ENCODE results near the gene STRIP2.
A peak's percentile ranks its signal among the peaks of the same experiment; 100 is the strongest.

The STRIP2 gene

DNA sequence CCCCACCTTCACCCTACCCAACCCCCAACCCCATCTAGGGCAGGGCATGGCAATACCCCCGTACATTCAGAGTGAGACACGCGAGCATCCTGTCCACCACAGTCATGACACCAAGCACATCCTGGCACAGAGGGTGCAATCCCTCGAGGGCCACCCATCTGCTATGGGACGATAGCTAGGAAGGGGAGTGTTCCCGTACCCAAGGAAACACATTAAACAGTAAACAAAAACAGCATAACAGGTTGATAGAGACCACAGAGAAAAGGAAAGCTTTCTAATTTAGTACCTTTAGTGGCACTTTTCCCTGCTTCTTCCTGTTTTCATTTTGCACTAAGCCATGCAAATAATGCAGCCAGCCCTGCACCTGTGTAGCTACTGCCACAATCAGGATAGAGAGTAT is 65.8 kb downstream of the STRIP2 start:
- TF ChIP-seq, protein P1, sequence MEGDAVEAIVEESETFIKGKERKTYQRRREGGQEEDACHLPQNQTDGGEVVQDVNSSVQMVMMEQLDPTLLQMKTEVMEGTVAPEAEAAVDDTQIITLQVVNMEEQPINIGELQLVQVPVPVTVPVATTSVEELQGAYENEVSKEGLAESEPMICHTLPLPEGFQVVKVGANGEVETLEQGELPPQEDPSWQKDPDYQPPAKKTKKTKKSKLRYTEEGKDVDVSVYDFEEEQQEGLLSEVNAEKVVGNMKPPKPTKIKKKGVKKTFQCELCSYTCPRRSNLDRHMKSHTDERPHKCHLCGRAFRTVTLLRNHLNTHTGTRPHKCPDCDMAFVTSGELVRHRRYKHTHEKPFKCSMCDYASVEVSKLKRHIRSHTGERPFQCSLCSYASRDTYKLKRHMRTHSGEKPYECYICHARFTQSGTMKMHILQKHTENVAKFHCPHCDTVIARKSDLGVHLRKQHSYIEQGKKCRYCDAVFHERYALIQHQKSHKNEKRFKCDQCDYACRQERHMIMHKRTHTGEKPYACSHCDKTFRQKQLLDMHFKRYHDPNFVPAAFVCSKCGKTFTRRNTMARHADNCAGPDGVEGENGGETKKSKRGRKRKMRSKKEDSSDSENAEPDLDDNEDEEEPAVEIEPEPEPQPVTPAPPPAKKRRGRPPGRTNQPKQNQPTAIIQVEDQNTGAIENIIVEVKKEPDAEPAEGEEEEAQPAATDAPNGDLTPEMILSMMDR (IDR thresholded peaks at IDR 0.05): no peak
- Histone ChIP-seq H3K9me3 (no peaks in the 10 kb centered on the region), H3K27me3 (peaks cover 46% of the 10 kb centered on the region), H3K36me3 (no peaks in the 10 kb centered on the region), H3K4me3 (ENCODE audit: low read depth in 1 of 2, low read length in 1 of 2) (no peak overlapping the region), H3K4me1 (ENCODE audit: control insufficient read depth in 1 of 2, insufficient read depth in 1 of 2, low read depth in 1 of 2, low read length in 1 of 2) (peaks cover 8 to 13% of the 10 kb centered on the region in 2 experiments), H3K27ac (no peak overlapping the region)

DNA sequence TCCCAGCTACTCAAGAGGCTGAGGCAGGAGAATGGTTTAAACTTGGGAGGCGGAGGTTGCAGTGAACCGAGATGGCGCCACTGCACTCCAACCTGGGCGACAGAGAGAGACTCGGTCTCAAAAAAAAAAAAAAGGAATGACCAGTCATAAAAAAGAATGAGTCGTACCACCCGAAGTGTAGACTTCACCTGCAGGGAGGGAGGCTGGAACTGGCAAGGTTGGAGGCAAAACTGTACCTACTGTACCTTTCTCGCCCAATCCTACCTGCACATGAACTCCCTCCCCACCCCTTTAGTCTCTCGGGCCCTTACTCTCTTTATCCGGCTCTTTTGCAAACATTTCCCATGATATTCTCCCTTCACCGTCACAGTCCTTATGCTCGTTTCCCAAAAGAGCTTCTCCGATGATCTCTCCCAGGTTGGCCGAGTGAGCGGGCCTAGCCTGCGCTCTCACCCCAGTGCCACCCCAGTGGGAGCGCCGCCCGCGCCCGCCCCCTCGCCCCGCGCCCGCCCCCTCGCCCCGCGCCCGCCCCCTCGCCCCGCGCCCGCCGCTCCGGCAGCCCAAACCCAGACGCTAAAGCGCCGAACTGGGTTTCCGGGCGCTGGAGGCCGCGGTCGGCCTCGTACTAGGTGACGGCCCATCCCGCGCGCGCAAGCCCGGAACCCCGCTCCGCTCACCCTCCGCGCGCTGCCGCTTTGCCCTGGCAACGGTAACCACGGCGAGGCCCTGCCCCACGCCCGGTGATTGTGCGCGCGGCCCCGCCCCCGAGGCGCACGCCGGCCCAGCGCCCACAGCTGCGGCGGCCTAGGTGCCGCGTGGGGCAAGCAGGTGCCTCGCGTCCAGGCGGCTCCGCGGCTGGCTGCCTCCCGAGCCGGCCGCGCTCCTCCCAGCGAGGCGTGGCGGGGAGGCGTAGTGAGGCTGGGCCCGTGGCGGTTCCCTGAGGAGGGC is 67.8 kb downstream of the STRIP2 start, which contains the start of gene SMKR1:
SMKR1 (plus strand) TSS at position 772 of the 948 bp plus-strand sequence. CDS start 294 bp downstream, outside the sequence.
- Histone ChIP-seq H3K27me3 (peaks cover 46% of the 10 kb centered on the region), H3K27ac (no peak within 1 kb of the TSS), H3K4me1 (ENCODE audit: control insufficient read depth in 1 of 2, insufficient read depth in 1 of 2, low read depth in 1 of 2, low read length in 1 of 2) (peaks cover 8 to 13% of the 10 kb centered on the region in 2 experiments), H3K36me3 (no peaks in the 10 kb centered on the region), H3K4me3 (ENCODE audit: low read depth in 1 of 2, low read length in 1 of 2) (peak within 1 kb of the TSS; percentile 43 to 50), H3K9me3 (no peaks in the 10 kb centered on the region)
- TF ChIP-seq, protein P1 (IDR thresholded peaks at IDR 0.05): no peak

DNA sequence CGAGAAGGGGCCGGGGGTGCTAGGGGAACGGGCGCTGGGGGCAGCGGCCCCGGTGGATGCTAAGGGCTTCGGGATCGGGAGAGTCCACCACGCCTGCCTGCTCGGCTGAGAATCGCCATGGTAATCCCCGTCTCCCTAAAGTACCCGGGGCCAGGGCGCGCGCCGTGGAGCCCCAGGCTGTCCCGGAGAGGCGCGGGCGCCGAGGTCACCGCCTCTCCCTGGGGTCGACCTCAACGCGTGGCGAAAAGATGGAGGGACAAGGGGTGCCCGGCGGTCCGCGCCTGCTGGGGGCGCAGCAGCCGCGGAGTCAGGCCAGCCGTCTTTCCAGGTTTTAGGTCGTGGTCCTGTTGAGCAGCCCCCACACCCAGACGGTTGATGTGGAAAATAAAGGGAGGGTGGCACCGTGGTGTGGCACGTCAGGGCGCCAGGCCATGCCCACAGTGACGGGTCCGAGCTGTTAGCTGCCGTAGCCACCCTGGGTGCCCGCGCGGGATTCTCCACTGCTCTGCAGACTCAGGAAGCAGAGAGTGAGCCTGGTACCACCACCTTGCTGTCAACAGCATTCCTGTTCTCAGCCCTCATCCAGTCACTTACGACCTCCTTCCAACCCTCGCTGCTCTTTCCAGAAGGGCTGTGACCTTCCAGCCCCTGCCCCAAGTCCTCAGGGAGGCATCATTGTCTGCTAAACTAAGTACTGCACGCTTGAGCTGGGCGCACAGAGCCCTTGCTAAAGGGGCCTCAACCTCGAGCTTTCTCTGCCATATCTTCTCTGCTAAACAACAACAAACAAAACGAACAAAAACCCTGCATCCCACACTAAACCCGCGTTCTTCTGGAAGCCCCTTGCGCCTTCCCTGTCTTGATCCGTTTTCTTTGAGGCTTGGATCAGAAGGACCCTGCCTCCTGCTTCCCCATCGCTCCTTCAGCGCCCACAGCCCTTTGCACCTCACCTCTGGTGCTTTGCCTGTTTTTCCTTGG is 68.8 kb downstream of the STRIP2 start:
- Histone ChIP-seq H3K4me3 (ENCODE audit: low read depth in 1 of 2, low read length in 1 of 2) (peak overlapping the region; percentile 43 to 50), H3K36me3 (no peaks in the 10 kb centered on the region), H3K27me3 (peaks cover 46% of the 10 kb centered on the region), H3K9me3 (no peaks in the 10 kb centered on the region), H3K4me1 (ENCODE audit: control insufficient read depth in 1 of 2, insufficient read depth in 1 of 2, low read depth in 1 of 2, low read length in 1 of 2) (peaks cover 8 to 13% of the 10 kb centered on the region in 2 experiments), H3K27ac (no peak overlapping the region)
- TF ChIP-seq, protein P1 (IDR thresholded peaks at IDR 0.05): no peak

DNA sequence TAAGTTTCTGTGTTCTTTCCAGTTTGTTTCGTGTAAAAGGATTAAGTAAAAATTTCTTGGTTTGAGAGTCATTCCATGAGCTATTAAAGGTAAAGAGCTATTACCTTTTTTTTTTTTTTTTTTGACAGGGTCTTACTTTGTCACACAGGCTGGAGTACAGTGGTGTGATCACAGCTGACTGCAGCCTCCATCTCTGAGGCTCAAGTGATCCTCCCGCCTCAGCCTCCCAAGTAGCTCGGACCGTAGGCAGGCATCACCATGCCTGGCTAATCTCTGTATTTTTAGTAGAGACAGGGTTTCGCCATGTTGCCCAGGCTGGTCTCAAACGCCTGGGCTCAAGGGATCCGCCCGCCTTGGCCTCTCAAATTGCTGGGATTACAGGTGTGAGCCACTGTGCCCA is 69.5 kb downstream of the STRIP2 start:
- peaks cover 8 to 13% of the 10 kb centered on the region in 2 experiments for H3K4me1 ChIP-seq (ENCODE audit: control insufficient read depth in 1 of 2, insufficient read depth in 1 of 2, low read depth in 1 of 2, low read length in 1 of 2)
- H3K27ac ChIP-seq: no peak overlapping the region
- TF ChIP-seq, protein P1 (IDR thresholded peaks at IDR 0.05): no peak
- H3K4me3 ChIP-seq (ENCODE audit: low read depth in 1 of 2, low read length in 1 of 2): no peak overlapping the region
- H3K36me3 ChIP-seq: no peaks in the 10 kb centered on the region
- no peaks in the 10 kb centered on the region for H3K9me3 ChIP-seq
- peaks cover 46% of the 10 kb centered on the region for H3K27me3 ChIP-seq

DNA sequence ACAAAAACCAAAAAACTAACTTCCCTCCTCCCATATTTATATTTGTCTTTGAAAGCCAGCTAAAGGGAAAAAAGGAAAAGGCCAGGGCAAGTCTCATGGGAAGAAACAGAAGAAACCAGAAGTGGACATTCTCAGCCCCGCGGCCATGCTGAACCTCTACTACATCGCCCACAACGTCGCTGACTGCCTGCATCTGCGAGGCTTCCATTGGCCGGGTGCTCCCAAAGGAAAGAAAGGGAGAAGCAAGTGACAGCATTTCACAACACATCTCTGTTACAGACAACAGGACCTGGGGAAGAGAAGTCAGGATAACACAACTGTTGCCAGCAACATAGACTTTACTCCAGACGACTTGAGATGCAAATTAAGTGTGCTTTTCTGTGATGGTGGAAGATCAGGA is 78.0 kb downstream of the STRIP2 start:
- TF ChIP-seq, protein P1 (IDR thresholded peaks at IDR 0.05): no peak
- H3K27me3 ChIP-seq: no peaks in the 10 kb centered on the region
- H3K9me3 ChIP-seq: no peaks in the 10 kb centered on the region
- H3K4me1 ChIP-seq (ENCODE audit: control insufficient read depth in 1 of 2, insufficient read depth in 1 of 2, low read depth in 1 of 2, low read length in 1 of 2): no peaks in the 10 kb centered on the region
- H3K4me3 ChIP-seq (ENCODE audit: low read depth in 1 of 2, low read length in 1 of 2): no peak overlapping the region
- no peaks in the 10 kb centered on the region for H3K36me3 ChIP-seq
- H3K27ac ChIP-seq: no peak overlapping the region
